Activated CD8-positive, alpha-beta memory T cell treated with anti-CD3 and anti-CD28 coated beads, Interleukin-2, amount 50 U/mL, for 48 hours (primary cell): Measurements from ENCODE around the gene HOXA5.

Experiments
- DNase-seq: peaks from one replicate; pipeline ENCODE4 v3.0.0-alpha.2; 2020

Gene HOXA5

GRCh38 chr7:27091941-27092818 is 51.3 kb downstream of the HOXA5 start:
- no peak for DNase-seq

- no peak for DNase-seq
These were observed 52.4 kb downstream of the HOXA5 start for GRCh38 chr7:27091105-27091504.
